ENCODE data around the gene RALGPS1. TPM values are rescaled to one million over a fixed set of nuclear protein-coding genes. Genes with fewer than 3 reads are reported as not detected.

RALGPS1 gene
- total RNA-seq, 2 experiments from 2014 or later: 1.9 to 2.2 TPM

GRCh38 chr9:127181595-127182190 lies 267.1 kb downstream of the RALGPS1 start:
- no peak overlapping the region for H3K27ac Mint-ChIP-seq
- H3K4me3 Mint-ChIP-seq: no peak overlapping the region
- no peaks in the 10 kb centered on the region for H3K4me1 Mint-ChIP-seq
- ChIA-PET POLR2A (no interaction called here), CTCF (interaction anchor here (2.4 kb wide), 1 partner anchor 16 kb away, joined by 6 read pairs; no protein-coding TSS in a partner anchor)
- DNase-seq: no peak
- H3K27me3 Mint-ChIP-seq: no peaks in the 10 kb centered on the region
- no peaks in the 10 kb centered on the region for H3K36me3 Mint-ChIP-seq (ENCODE audit: low read depth)
- H3K9me3 Mint-ChIP-seq: no peaks in the 10 kb centered on the region

DNA sequence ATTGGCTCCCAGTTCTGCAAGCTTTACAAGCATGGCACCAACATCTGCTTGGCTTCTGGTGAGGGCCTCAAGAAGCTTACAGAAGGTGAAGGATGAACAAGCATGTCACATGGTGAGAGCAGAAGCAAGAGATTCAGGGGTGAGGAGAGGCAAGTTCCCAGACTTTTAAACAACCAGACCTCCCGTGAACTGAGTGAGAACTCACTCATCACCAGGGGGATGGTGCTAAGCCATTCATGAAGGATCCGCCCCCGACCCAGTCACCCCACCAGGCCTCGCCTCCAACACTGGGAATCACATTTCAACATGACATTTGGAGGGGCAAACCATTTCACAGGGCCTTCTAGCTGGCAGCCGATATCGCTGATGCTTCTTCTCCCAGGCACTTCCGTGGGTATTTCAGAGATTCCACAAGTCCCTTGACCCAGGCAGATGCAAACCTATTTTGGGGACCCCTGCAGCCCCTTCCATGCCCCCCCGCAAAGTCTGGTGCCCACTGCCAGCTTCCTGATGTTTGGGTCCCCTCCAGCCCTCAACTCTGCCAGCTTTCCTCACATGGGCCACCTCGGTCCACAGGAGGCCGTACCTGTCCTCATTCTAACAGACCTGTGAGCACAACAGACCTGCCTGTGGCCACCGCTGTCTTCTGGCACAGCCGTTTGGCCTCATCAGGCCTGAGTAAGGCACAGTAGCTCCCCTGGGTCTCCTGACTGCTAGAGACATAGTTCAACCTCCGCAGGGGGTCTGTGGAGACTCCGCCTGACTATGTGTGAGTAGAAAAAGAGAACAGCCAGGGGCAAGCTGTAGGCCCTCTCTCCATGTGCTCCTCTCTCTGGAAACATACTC lies 268.5 kb downstream of the RALGPS1 start:
- H3K4me1 Mint-ChIP-seq: no peaks in the 10 kb centered on the region
- H3K36me3 Mint-ChIP-seq (ENCODE audit: low read depth): no peaks in the 10 kb centered on the region
- no peak overlapping the region for H3K27ac Mint-ChIP-seq
- H3K27me3 Mint-ChIP-seq: no peaks in the 10 kb centered on the region
- CTCF ChIA-PET: interaction anchor here (1.0 to 1.2 kb wide), 2 partner anchors 16 to 22 kb away, joined by 3 read pairs; no protein-coding TSS in a partner anchor
- POLR2A ChIA-PET: interaction anchor here (0.7 kb wide), 1 partner anchor 423 kb away, joined by 3 read pairs; no protein-coding TSS in a partner anchor
- no peaks in the 10 kb centered on the region for H3K9me3 Mint-ChIP-seq
- DNase-seq: no peak
- no peak overlapping the region for H3K4me3 Mint-ChIP-seq

DNA sequence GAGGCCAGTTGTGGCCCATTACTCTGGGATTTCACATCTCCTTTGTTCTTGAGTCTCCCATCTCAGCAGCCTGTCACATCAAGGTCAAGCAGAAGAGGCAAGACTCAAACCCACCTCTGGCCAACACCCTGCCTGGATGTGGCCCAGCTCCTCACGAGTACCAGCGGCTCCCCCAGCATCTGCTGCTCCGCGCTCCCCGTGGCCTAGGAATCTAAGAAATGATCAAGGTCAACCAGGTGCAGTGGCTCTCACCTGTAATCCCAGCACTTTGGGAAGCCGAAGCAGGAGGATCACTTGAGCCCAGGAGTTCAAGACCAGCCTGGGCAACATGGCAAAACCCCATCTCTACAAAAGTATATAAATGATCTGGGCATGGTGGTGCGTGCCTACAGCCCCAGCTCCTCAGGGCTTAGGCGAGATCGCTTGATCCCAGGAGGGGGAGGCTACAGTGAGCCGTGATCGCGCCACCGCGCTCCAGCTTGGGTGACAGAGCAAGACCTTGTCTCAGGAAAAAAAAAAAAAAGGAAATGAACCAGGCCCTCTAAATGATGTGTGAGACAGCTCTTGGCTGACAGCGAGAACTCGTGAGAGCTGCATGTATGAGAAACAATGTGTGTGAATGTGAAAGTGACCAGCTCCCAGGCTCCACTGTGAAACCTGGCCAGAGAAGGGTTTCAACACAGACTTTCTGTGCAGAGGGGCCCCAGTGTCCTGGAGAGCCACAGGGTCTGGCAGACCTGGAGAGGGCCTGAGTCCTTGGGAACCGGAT lies 269.4 kb downstream of the RALGPS1 start:
- no peaks in the 10 kb centered on the region for H3K9me3 Mint-ChIP-seq
- H3K27ac Mint-ChIP-seq: no peak overlapping the region
- DNase-seq: no peak
- no peaks in the 10 kb centered on the region for H3K27me3 Mint-ChIP-seq
- peaks cover 2% of the 10 kb centered on the region for H3K4me1 Mint-ChIP-seq
- H3K36me3 Mint-ChIP-seq (ENCODE audit: low read depth): no peaks in the 10 kb centered on the region
- H3K4me3 Mint-ChIP-seq: no peak overlapping the region
- ChIA-PET CTCF (interaction anchor here (1.0 kb wide), 1 partner anchor 15 kb away, joined by 3 read pairs; no protein-coding TSS in a partner anchor), POLR2A (interaction anchor here (0.7 kb wide), 2 partner anchors 343 to 424 kb away, joined by 3 read pairs; no protein-coding TSS in a partner anchor)

- no peak overlapping the region for H3K27ac Mint-ChIP-seq
- ChIA-PET CTCF (no interaction called here), POLR2A (interaction anchor here (0.7 kb wide), 1 partner anchor 344 kb away, joined by 3 read pairs; no protein-coding TSS in a partner anchor)
- H3K4me3 Mint-ChIP-seq: no peak overlapping the region
- no peaks in the 10 kb centered on the region for H3K27me3 Mint-ChIP-seq
- peaks cover 7% of the 10 kb centered on the region for H3K4me1 Mint-ChIP-seq
- H3K36me3 Mint-ChIP-seq (ENCODE audit: low read depth): no peaks in the 10 kb centered on the region
- DNase-seq: no peak
- no peaks in the 10 kb centered on the region for H3K9me3 Mint-ChIP-seq
These were observed 270.1 kb downstream of the RALGPS1 start for GRCh38 chr9:127184641-127185040.

DNA sequence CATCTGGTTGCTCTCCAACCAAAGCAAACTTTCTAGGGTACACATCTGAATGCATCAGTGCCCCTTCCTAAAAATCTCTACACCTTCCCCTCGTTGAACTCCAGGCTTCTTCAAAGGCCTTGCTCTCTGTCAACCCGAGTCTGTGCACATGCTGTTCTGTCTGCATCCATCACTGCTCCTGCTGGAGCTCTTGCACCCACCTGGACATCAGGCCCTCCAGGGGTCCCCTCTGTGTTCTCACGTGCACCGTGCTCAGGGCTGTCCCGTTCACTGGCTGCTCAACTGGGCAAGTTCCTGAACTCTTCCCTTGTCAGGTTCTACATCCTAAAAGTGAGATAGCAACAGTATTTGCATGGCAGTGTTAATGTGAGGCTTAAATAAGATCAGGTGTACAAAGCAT lies 270.6 kb downstream of the RALGPS1 start:
- ChIA-PET POLR2A (no interaction called here), CTCF (no interaction called here)
- peaks cover 7% of the 10 kb centered on the region for H3K4me1 Mint-ChIP-seq
- no peak overlapping the region for H3K27ac Mint-ChIP-seq
- H3K27me3 Mint-ChIP-seq: no peaks in the 10 kb centered on the region
- no peak for DNase-seq
- H3K36me3 Mint-ChIP-seq (ENCODE audit: low read depth): no peaks in the 10 kb centered on the region
- H3K9me3 Mint-ChIP-seq: no peaks in the 10 kb centered on the region
- no peak overlapping the region for H3K4me3 Mint-ChIP-seq

DNA sequence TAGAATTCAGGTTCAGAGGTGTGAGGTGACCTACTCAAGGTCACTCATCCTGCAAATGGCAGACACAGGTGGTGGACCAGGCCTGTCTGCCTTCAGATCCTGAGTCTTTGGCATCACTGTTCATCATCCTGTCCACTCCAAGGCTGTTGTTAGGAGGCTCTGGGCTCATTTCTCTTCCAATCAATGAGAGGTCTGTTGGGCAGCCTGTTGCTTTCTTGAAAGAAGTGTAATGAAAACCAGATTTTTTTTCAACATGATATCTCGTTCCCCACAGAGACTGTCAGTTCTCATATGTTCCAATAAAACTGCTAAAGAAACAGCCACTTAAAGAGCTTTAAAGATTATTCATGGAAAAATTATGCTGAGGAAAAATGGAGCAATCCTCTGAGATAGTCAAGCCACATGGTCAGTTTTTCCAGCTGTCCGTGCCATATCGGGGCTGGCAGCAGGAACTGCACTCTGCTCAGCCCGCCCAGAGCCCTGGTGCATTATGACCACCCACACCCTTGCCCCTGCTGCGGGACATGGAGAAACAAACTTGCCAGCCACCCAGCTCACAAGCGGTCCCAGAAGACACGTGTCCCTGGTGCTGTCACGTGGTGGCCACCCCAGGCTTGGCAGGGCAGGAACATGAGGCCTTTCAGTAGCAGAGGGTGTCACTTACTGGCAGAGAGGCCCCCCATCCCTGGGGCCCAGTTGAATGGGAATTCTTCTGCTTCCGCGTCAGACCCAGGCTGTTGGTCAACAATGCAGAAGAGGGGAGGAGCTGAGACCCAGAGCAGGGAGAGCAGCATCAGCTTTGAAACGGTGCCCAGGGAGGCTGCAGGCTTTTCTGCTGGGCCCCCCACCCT lies 271.6 kb downstream of the RALGPS1 start:
- Mint-ChIP-seq H3K4me3 (no peak overlapping the region), H3K27ac (no peak overlapping the region), H3K27me3 (peaks cover 7% of the 10 kb centered on the region), H3K9me3 (no peaks in the 10 kb centered on the region), H3K36me3 (ENCODE audit: low read depth) (no peaks in the 10 kb centered on the region), H3K4me1 (peaks cover 7% of the 10 kb centered on the region)
- CTCF ChIA-PET: interaction anchor here (1.2 to 1.5 kb wide), 2 partner anchors 13 to 22 kb away, joined by 4 to 5 read pairs; no protein-coding TSS in a partner anchor
- no peak for DNase-seq
- POLR2A ChIA-PET: no interaction called here

GRCh38 chr9:127186806-127187205 lies 272.2 kb downstream of the RALGPS1 start:
- peaks cover 10% of the 10 kb centered on the region for H3K27me3 Mint-ChIP-seq
- POLR2A ChIA-PET: no interaction called here
- CTCF ChIA-PET: interaction anchor here (1.2 to 1.5 kb wide), 2 partner anchors 12 to 23 kb away, joined by 4 to 5 read pairs; no protein-coding TSS in a partner anchor

GRCh38 chr9:127187231-127187956 lies 272.8 kb downstream of the RALGPS1 start:
- no peak for DNase-seq
- no peak overlapping the region for H3K4me3 Mint-ChIP-seq
- peaks cover 10% of the 10 kb centered on the region for H3K27me3 Mint-ChIP-seq
- no peaks in the 10 kb centered on the region for H3K9me3 Mint-ChIP-seq
- H3K27ac Mint-ChIP-seq: no peak overlapping the region
- CTCF ChIA-PET: interaction anchor here (1.5 to 1.9 kb wide), 2 partner anchors 11 to 12 kb away, joined by 4 to 5 read pairs; no protein-coding TSS in a partner anchor
- no peaks in the 10 kb centered on the region for H3K36me3 Mint-ChIP-seq (ENCODE audit: low read depth)
- peaks cover 7% of the 10 kb centered on the region for H3K4me1 Mint-ChIP-seq
- POLR2A ChIA-PET: no interaction called here

More at GRCh38 chr9:127186806-127187205, 272.2 kb downstream of the RALGPS1 start:
- peaks cover 7% of the 10 kb centered on the region for H3K4me1 Mint-ChIP-seq
- H3K27ac Mint-ChIP-seq: no peak overlapping the region
- no peaks in the 10 kb centered on the region for H3K9me3 Mint-ChIP-seq
- no peak for DNase-seq
- no peaks in the 10 kb centered on the region for H3K36me3 Mint-ChIP-seq (ENCODE audit: low read depth)
- no peak overlapping the region for H3K4me3 Mint-ChIP-seq

DNA sequence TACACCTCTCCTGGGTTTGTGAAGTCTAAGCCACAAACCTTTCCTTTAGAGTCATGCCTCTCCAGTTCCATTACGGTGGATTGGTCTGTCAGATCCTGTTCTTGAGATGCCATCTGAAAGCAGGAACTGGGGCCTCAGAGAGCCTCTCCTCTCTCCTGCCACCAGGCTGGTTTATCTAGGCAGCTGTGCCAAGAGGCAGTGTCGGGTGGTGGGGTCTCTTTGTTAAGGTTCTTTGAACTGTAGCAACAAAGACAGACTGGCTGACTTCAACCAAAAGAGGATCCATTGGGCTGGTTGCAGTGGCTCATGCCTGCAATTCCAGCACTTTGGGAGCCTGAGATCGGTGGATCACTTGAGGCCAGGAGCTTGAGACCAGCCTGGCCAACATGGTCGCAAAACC lies 273.8 kb downstream of the RALGPS1 start:
- POLR2A ChIA-PET: no interaction called here
- CTCF ChIA-PET: interaction anchor here (0.9 to 1.9 kb wide), 2 partner anchors 10 to 12 kb away, joined by 4 to 5 read pairs; no protein-coding TSS in a partner anchor
- Mint-ChIP-seq H3K4me1 (peaks cover 7% of the 10 kb centered on the region), H3K27ac (no peak overlapping the region), H3K36me3 (ENCODE audit: low read depth) (no peaks in the 10 kb centered on the region), H3K27me3 (peaks cover 16% of the 10 kb centered on the region), H3K9me3 (no peaks in the 10 kb centered on the region), H3K4me3 (no peak overlapping the region)
- DNase-seq: no peak

DNA sequence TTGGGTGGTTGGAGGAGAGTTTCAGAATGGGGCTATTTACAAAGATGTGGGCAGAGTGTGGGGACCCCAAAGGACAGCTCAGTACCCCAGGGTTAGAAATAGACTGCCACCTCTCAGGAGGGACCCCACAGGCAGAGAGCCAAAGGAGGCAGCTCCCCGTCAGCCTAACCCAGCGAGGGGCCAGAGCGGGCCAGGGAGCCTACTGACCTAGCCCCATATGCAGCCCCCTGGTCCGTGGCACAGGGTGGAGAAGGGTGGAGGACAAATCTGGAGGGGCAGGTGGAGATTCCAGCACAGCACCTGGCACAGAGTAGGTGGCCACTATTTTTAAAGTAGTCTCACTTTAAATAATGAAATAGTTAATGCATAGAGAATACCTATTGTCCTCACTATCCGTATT lies 275.0 kb downstream of the RALGPS1 start:
- DNase-seq: no peak
- no peaks in the 10 kb centered on the region for H3K36me3 Mint-ChIP-seq (ENCODE audit: low read depth)
- H3K27me3 Mint-ChIP-seq: peaks cover 16% of the 10 kb centered on the region
- peaks cover 7% of the 10 kb centered on the region for H3K4me1 Mint-ChIP-seq
- CTCF ChIA-PET: no interaction called here
- POLR2A ChIA-PET: no interaction called here
- H3K27ac Mint-ChIP-seq: no peak overlapping the region
- no peak overlapping the region for H3K4me3 Mint-ChIP-seq
- no peaks in the 10 kb centered on the region for H3K9me3 Mint-ChIP-seq

- CTCF ChIA-PET: interaction anchor here (1.3 kb wide), 1 partner anchor 15 kb away, joined by 3 read pairs; no protein-coding TSS in a partner anchor
- POLR2A ChIA-PET: no interaction called here
- no peak for DNase-seq
- Mint-ChIP-seq H3K4me1 (peaks cover 7% of the 10 kb centered on the region), H3K36me3 (ENCODE audit: low read depth) (no peaks in the 10 kb centered on the region), H3K9me3 (no peaks in the 10 kb centered on the region), H3K4me3 (no peak overlapping the region), H3K27ac (no peak overlapping the region), H3K27me3 (peaks cover 16% of the 10 kb centered on the region)
These were observed 278.2 kb downstream of the RALGPS1 start for GRCh38 chr9:127192744-127193143.
